ENCODE results near the gene CTSK. TPM values are rescaled to one million over a fixed set of nuclear protein-coding genes. Genes with fewer than 3 reads are reported as not detected.

CTSK gene
- polyA plus RNA-seq, 3 donors, result 2.1 to 17.8 (median 2.4) TPM

GRCh38 chr1:150762552-150762951, 45.5 kb downstream of the CTSK start:
- Histone ChIP-seq H2AFZ (ENCODE audit: insufficient read depth, low read depth, low read length, poor library complexity, severe bottlenecking) (no peak overlapping the region), H3K36me3 (replicated peaks in 1 of 2; ENCODE audit: control insufficient read depth in 1 of 2, insufficient read depth in 2 of 2, low read length in 2 of 2) (peaks cover 57 to 65% of the 10 kb centered on the region in 2 donors), H3K4me2 (replicated peaks; ENCODE audit: extremely low read depth, low read length, poor library complexity, severe bottlenecking) (peak overlapping the region; percentile 90), H3K79me2 (ENCODE audit: insufficient read depth, low read length) (peaks cover 99% of the 10 kb centered on the region), H3K4me3 (replicated peaks in 1 of 3; ENCODE audit: low read depth in 2 of 3, low read length in 3 of 3) (peak overlapping the region; percentile 96 to 100 (median 99)), H3K27ac (ENCODE audit: low read depth in 1 of 2, low read length in 2 of 2) (peak overlapping the region in 1 of 2 donors; percentile 53), H4K20me1 (ENCODE audit: insufficient read depth, low read length) (peaks cover 64% of the 10 kb centered on the region), H3K9me3 (replicated peaks in 1 of 2; ENCODE audit: control insufficient read depth in 1 of 2, insufficient read depth in 1 of 2, low read length in 2 of 2) (no peaks in the 10 kb centered on the region), H3K9ac (ENCODE audit: insufficient read depth, low read length, poor library complexity, severe bottlenecking) (peak overlapping the region; percentile 83), H3K27me3 (ENCODE audit: control insufficient read depth in 2 of 2, insufficient read depth in 2 of 2, low read length in 2 of 2) (no peaks in the 10 kb centered on the region), H3K4me1 (ENCODE audit: control insufficient read depth in 1 of 2, insufficient read depth in 2 of 2, low read length in 2 of 2) (peaks cover 36 to 62% of the 10 kb centered on the region in 2 donors)
- Mint-ChIP-seq H3K9me3 (peaks cover 0 to 14% (median 1%) of the 10 kb centered on the region in 7 donors), H3K4me1 (peaks cover 57% of the 10 kb centered on the region), H3K27ac (peak overlapping the region; percentile 71 to 90 (median 83)), H3K4me3 (peak overlapping the region; percentile 80 to 100), H3K36me3 (peaks cover 56 to 69% of the 10 kb centered on the region in 2 donors), H3K27me3 (ENCODE audit: low read depth in 3 of 3) (peaks cover 0 to 5% (median 0%) of the 10 kb centered on the region in 3 donors)
- no peak for DNase-seq
- no CpG with 5 or more reads among the region's 2 CpGs for WGBS (ENCODE audit: insufficient coverage)
- TF ChIP-seq, protein P1, sequence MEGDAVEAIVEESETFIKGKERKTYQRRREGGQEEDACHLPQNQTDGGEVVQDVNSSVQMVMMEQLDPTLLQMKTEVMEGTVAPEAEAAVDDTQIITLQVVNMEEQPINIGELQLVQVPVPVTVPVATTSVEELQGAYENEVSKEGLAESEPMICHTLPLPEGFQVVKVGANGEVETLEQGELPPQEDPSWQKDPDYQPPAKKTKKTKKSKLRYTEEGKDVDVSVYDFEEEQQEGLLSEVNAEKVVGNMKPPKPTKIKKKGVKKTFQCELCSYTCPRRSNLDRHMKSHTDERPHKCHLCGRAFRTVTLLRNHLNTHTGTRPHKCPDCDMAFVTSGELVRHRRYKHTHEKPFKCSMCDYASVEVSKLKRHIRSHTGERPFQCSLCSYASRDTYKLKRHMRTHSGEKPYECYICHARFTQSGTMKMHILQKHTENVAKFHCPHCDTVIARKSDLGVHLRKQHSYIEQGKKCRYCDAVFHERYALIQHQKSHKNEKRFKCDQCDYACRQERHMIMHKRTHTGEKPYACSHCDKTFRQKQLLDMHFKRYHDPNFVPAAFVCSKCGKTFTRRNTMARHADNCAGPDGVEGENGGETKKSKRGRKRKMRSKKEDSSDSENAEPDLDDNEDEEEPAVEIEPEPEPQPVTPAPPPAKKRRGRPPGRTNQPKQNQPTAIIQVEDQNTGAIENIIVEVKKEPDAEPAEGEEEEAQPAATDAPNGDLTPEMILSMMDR (IDR thresholded peaks at IDR 0.05), result no peak
- intact Hi-C loops (cut with micrococcal nuclease), result loop anchor here in 1 of 2 donors (5.0 to 10.0 kb wide), 5 partner anchors 35 to 395 kb away; partner anchors contain the start of genes CERS2, SETDB1 and TNFAIP8L2

GRCh38 chr1:150761801-150762200, 46.3 kb downstream of the CTSK start:
- Mint-ChIP-seq H3K27ac (peak overlapping the region; percentile 71 to 94 (median 83)), H3K9me3 (peaks cover 0 to 14% (median 1%) of the 10 kb centered on the region in 7 donors), H3K36me3 (peaks cover 62 to 77% of the 10 kb centered on the region in 2 donors), H3K4me3 (peak overlapping the region; percentile 80 to 100), H3K27me3 (ENCODE audit: low read depth in 3 of 3) (peaks cover 0 to 5% (median 0%) of the 10 kb centered on the region in 3 donors), H3K4me1 (peaks cover 54% of the 10 kb centered on the region)
- Histone ChIP-seq H2AFZ (ENCODE audit: insufficient read depth, low read depth, low read length, poor library complexity, severe bottlenecking) (no peak overlapping the region), H3K9me3 (replicated peaks in 1 of 2; ENCODE audit: control insufficient read depth in 1 of 2, insufficient read depth in 1 of 2, low read length in 2 of 2) (no peaks in the 10 kb centered on the region), H3K4me3 (replicated peaks in 1 of 3; ENCODE audit: low read depth in 2 of 3, low read length in 3 of 3) (peak overlapping the region; percentile 96 to 100 (median 99)), H3K27ac (ENCODE audit: low read depth in 1 of 2, low read length in 2 of 2) (peak overlapping the region; percentile 53 to 64), H4K20me1 (ENCODE audit: insufficient read depth, low read length) (peaks cover 72% of the 10 kb centered on the region), H3K27me3 (ENCODE audit: control insufficient read depth in 2 of 2, insufficient read depth in 2 of 2, low read length in 2 of 2) (no peaks in the 10 kb centered on the region), H3K4me1 (ENCODE audit: control insufficient read depth in 1 of 2, insufficient read depth in 2 of 2, low read length in 2 of 2) (peaks cover 34 to 56% of the 10 kb centered on the region in 2 donors), H3K4me2 (replicated peaks; ENCODE audit: extremely low read depth, low read length, poor library complexity, severe bottlenecking) (peak overlapping the region; percentile 90), H3K79me2 (ENCODE audit: insufficient read depth, low read length) (peaks cover 99% of the 10 kb centered on the region), H3K9ac (ENCODE audit: insufficient read depth, low read length, poor library complexity, severe bottlenecking) (peak overlapping the region; percentile 83), H3K36me3 (replicated peaks in 1 of 2; ENCODE audit: control insufficient read depth in 1 of 2, insufficient read depth in 2 of 2, low read length in 2 of 2) (peaks cover 64 to 73% of the 10 kb centered on the region in 2 donors)
- intact Hi-C loops (cut with micrococcal nuclease), result loop anchor here in 1 of 2 donors (5.0 to 10.0 kb wide), 5 partner anchors 36 to 396 kb away; partner anchors contain the start of genes CERS2, SETDB1 and TNFAIP8L2
- WGBS (ENCODE audit: insufficient coverage), result no CpG with 5 or more reads among the region's 1 CpG
- peak in 2 of 3 donors; percentile 55 to 89 for DNase-seq
- TF ChIP-seq, protein P1 (IDR thresholded peaks at IDR 0.05), result no peak
